Activated CD8-positive, alpha-beta T cell treated with anti-CD3 and anti-CD28 coated beads for 36 hours (primary cell): ENCODE measurements around the gene HYKK. TPM values are rescaled to one million over a fixed set of nuclear protein-coding genes. Genes with fewer than 3 reads are reported as not detected.

Source experiments
- ATAC-seq: fragments of 200-7000 bp; cut with Tn5 transposase; one replicate; pipeline ENCODE4 v1.10.0; 2021; ENCODE audit warnings: mild to moderate bottlenecking, moderate library complexity
- CTCF ChIA-PET: fragments of 350-600 bp; sonication (Branson Sonifier 250); formaldehyde crosslinking; loops from one replicate; lab custom pipeline; 2021; ENCODE audit warnings: antibody characterized with exemption; lab: Charles Lee
- POLR2A ChIA-PET: fragments of 350-600 bp; sonication (Branson Sonifier 250); formaldehyde crosslinking; loops from one replicate; lab custom pipeline; 2021; ENCODE audit warnings: antibody characterized with exemption; lab: Charles Lee
- DNase-seq: peaks from one replicate; pipeline ENCODE4 v3.0.0-alpha.2; 2020
- H3K27ac Mint-ChIP-seq: one replicate; pipeline ENCODE4 v1.8.0; 2021; ENCODE audit warnings: mild to moderate bottlenecking, mixed read lengths
- H3K27me3 Mint-ChIP-seq: one replicate; pipeline ENCODE4 v1.8.0; 2021; ENCODE audit warnings: mixed read lengths
- H3K36me3 Mint-ChIP-seq: one replicate; pipeline ENCODE4 v1.8.0; 2021; ENCODE audit warnings: low read depth, mixed read lengths
- H3K4me1 Mint-ChIP-seq: one replicate; pipeline ENCODE4 v1.8.0; 2021; ENCODE audit warnings: low read depth, mixed read lengths
- H3K4me3 Mint-ChIP-seq: one replicate; pipeline ENCODE4 v1.8.0; 2021; ENCODE audit warnings: mild to moderate bottlenecking, moderate library complexity, mixed read lengths
- H3K9me3 Mint-ChIP-seq: one replicate; pipeline ENCODE4 v1.8.0; 2021; ENCODE audit warnings: mixed read lengths
- CTCF ChIP-seq: fragments of 200-600 bp; IDR thresholded peaks from one replicate; pipeline ENCODE4 v1.8.0; 2022; ENCODE audit warnings: antibody characterized with exemption, mild to moderate bottlenecking
- intact Hi-C: fragments of 100-400 bp; cut with micrococcal nuclease; formaldehyde crosslinking; loops from one replicate; pipeline ENCODE4 v1.10.0; 2022
- total RNA-seq, 2 experiments: library from RNA; stranded (reverse); gene quantifications; one replicate each; pipeline ENCODE4 v1.2.3, GENCODE V29; 2021

The HYKK gene
- total RNA-seq, 2 experiments from 2014 or later, result 1.6 to 2.2 TPM

GRCh38 chr15:78524230-78524629 lies 16.9 kb downstream of the HYKK start:
- H3K4me3 Mint-ChIP-seq, result no peak overlapping the region
- no peak overlapping the region for H3K27ac Mint-ChIP-seq
- ATAC-seq (no peak), DNase-seq (no peak)
- no peaks in the 10 kb centered on the region for H3K36me3 Mint-ChIP-seq
- no peak for TF ChIP-seq CTCF
- intact Hi-C loops, result no loop called here
- ChIA-PET POLR2A (no interaction called here), CTCF (no interaction called here)
- H3K9me3 Mint-ChIP-seq, result no peaks in the 10 kb centered on the region
- H3K4me1 Mint-ChIP-seq, result no peaks in the 10 kb centered on the region
- no peaks in the 10 kb centered on the region for H3K27me3 Mint-ChIP-seq

GRCh38 chr15:78527325-78527724 lies 19.9 kb downstream of the HYKK start:
- TF ChIP-seq CTCF, result no peak
- ChIA-PET CTCF (no interaction called here), POLR2A (no interaction called here)
- Mint-ChIP-seq H3K27ac (no peak overlapping the region), H3K4me1 (no peaks in the 10 kb centered on the region), H3K36me3 (no peaks in the 10 kb centered on the region), H3K27me3 (no peaks in the 10 kb centered on the region), H3K9me3 (no peaks in the 10 kb centered on the region), H3K4me3 (no peak overlapping the region)
- DNase-seq (no peak), ATAC-seq (no peak)
- intact Hi-C loops, result no loop called here

- ATAC-seq, result no peak
- intact Hi-C loops, result no loop called here
- Mint-ChIP-seq H3K36me3 (no peaks in the 10 kb centered on the region), H3K4me1 (no peaks in the 10 kb centered on the region), H3K27ac (no peak overlapping the region), H3K4me3 (no peak overlapping the region), H3K27me3 (no peaks in the 10 kb centered on the region), H3K9me3 (no peaks in the 10 kb centered on the region)
- DNase-seq, result no peak
- ChIA-PET CTCF (interaction anchor here (0.6 kb wide), 1 partner anchor 293 kb away, joined by 3 read pairs; no protein-coding TSS in a partner anchor), POLR2A (no interaction called here)
- TF ChIP-seq CTCF, result no peak
Measured at GRCh38 chr15:78533331-78533730, 26.0 kb downstream of the HYKK start.

- H3K36me3 Mint-ChIP-seq, result peaks cover 8% of the 10 kb centered on the region
- ChIA-PET POLR2A (interaction anchor here (0.6 kb wide), 2 partner anchors 25 to 132 kb away, joined by 3 read pairs; no protein-coding TSS in a partner anchor), CTCF (interaction anchor here (1.3 to 1.4 kb wide), 2 partner anchors 14 to 113 kb away, joined by 3 read pairs; no protein-coding TSS in a partner anchor)
- H3K4me1 Mint-ChIP-seq, result peaks cover 2% of the 10 kb centered on the region
- no peak overlapping the region for H3K27ac Mint-ChIP-seq
- intact Hi-C loops, result no loop called here
- no peak for TF ChIP-seq CTCF
- ATAC-seq (no peak), DNase-seq (no peak)
- no peak overlapping the region for H3K4me3 Mint-ChIP-seq
- H3K27me3 Mint-ChIP-seq, result no peaks in the 10 kb centered on the region
- no peaks in the 10 kb centered on the region for H3K9me3 Mint-ChIP-seq
Measured at GRCh38 chr15:78536134-78536533, 28.8 kb downstream of the HYKK start.

- Mint-ChIP-seq H3K36me3 (peaks cover 19% of the 10 kb centered on the region), H3K9me3 (no peaks in the 10 kb centered on the region), H3K4me1 (peaks cover 7% of the 10 kb centered on the region), H3K27ac (no peak overlapping the region), H3K27me3 (no peaks in the 10 kb centered on the region), H3K4me3 (no peak overlapping the region)
- ChIA-PET POLR2A (no interaction called here), CTCF (no interaction called here)
- no peak for ATAC-seq
- no peak for DNase-seq
- no peak for TF ChIP-seq CTCF
- intact Hi-C loops, result no loop called here
Measured at GRCh38 chr15:78537266-78537905, 30.0 kb downstream of the HYKK start.
